Mesenchymal stem cell (in vitro differentiated cells and primary cell): ENCODE measurements around the gene ABCA12.
A peak's percentile ranks its signal among the peaks of the same experiment; 100 is the strongest.

Source experiments
- DNase-seq: peaks from one replicate; pipeline ENCODE4 v3.0.0-alpha.2; 2013
- H2AFZ ChIP-seq: one replicate; pipeline ENCODE4 v1.6.1; 2013; ENCODE audit warnings: low read depth, mild to moderate bottlenecking, control low read depth, inconsistent platforms, low read length, moderate library complexity
- H2AK5ac ChIP-seq: 2 replicates; pipeline ENCODE4 v1.6.1; 2013; ENCODE audit warnings: low read length, moderate library complexity, mild to moderate bottlenecking, inconsistent platforms; ENCODE audit not compliant: severe bottlenecking
- H2BK120ac ChIP-seq: one replicate; pipeline ENCODE4 v1.6.1; 2013; ENCODE audit warnings: low read depth, mild to moderate bottlenecking, inconsistent platforms, low read length, moderate library complexity
- H2BK12ac ChIP-seq, 2 experiments: one replicate each; pipeline ENCODE4 v1.6.1; 2013; ENCODE audit warnings: inconsistent platforms in 2 of 2, low read length in 2 of 2, mild to moderate bottlenecking in 2 of 2, moderate library complexity in 2 of 2, control low read depth in 1 of 2
- H2BK15ac ChIP-seq: one replicate; pipeline ENCODE4 v1.6.1; 2013; ENCODE audit warnings: mild to moderate bottlenecking, low read depth, inconsistent platforms; ENCODE audit not compliant: poor library complexity, severe bottlenecking
- H2BK5ac ChIP-seq: 2 replicates; pipeline ENCODE4 v1.6.1; 2013; ENCODE audit warnings: low read depth, mild to moderate bottlenecking, low read length, control low read depth, inconsistent platforms; ENCODE audit not compliant: poor library complexity, severe bottlenecking
- H3K14ac ChIP-seq, 2 experiments: one replicate each; pipeline ENCODE4 v1.6.1; 2013; ENCODE audit warnings: inconsistent platforms in 2 of 2, low read length in 2 of 2, control low read depth in 1 of 2, mild to moderate bottlenecking in 1 of 2, moderate library complexity in 1 of 2
- H3K18ac ChIP-seq, 2 experiments: one replicate each; pipeline ENCODE4 v1.6.1; 2013; ENCODE audit warnings: inconsistent platforms in 2 of 2, low read length in 2 of 2, control low read depth in 1 of 2, low read depth in 1 of 2, mild to moderate bottlenecking in 1 of 2
- H3K23ac ChIP-seq, 2 experiments: one replicate each; pipeline ENCODE4 v1.6.1; 2013; ENCODE audit warnings: inconsistent platforms in 2 of 2, low read length in 2 of 2, mild to moderate bottlenecking in 2 of 2, moderate library complexity in 2 of 2, control low read depth in 1 of 2
- H3K27ac ChIP-seq: 2 replicates; pipeline ENCODE4 v1.5.1; 2013; ENCODE audit warnings: mild to moderate bottlenecking, moderate library complexity, low read length, control low read depth, inconsistent platforms; ENCODE audit not compliant: poor library complexity, severe bottlenecking
- H3K27me3 ChIP-seq, 2 experiments: 2 replicates each; pipeline versions ENCODE4 v1.6.1 to v1.7.0; 2013; ENCODE audit warnings: low read length in 2 of 2, mild to moderate bottlenecking in 2 of 2, moderate library complexity in 2 of 2, control low read depth in 1 of 2, inconsistent platforms in 1 of 2; ENCODE audit not compliant: control insufficient read depth in 1 of 2, insufficient read depth in 1 of 2
- H3K36me3 ChIP-seq, 2 experiments: 2 replicates each; pipeline versions ENCODE4 v1.6.1 to v1.7.0; 2013; ENCODE audit warnings: low read length in 2 of 2, control low read depth in 1 of 2, inconsistent platforms in 1 of 2, low read depth in 1 of 2, mild to moderate bottlenecking in 1 of 2; ENCODE audit not compliant: insufficient read depth in 2 of 2, control insufficient read depth in 1 of 2
- H3K4ac ChIP-seq, 2 experiments: one replicate each; pipeline ENCODE4 v1.6.1; 2013; ENCODE audit warnings: inconsistent platforms in 2 of 2, low read length in 2 of 2, mild to moderate bottlenecking in 2 of 2, moderate library complexity in 2 of 2, control low read depth in 1 of 2, low read depth in 1 of 2
- H3K4me1 ChIP-seq: 2 replicates; pipeline ENCODE4 v1.6.1; 2013; ENCODE audit warnings: low read depth, low read length, control low read depth; ENCODE audit not compliant: control insufficient read depth, insufficient read depth
- H3K4me2 ChIP-seq: 2 replicates; pipeline ENCODE4 v1.6.1; 2013; ENCODE audit warnings: low read length, mild to moderate bottlenecking, inconsistent platforms; ENCODE audit not compliant: poor library complexity, severe bottlenecking
- H3K4me3 ChIP-seq, 2 experiments: 2 replicates each; pipeline versions ENCODE4 v1.5.1 to v1.7.0; 2013; ENCODE audit warnings: low read length in 2 of 2, mild to moderate bottlenecking in 2 of 2, control low read depth in 1 of 2, low read depth in 1 of 2; ENCODE audit not compliant: insufficient read depth in 1 of 2
- H3K79me1 ChIP-seq: replicated peaks from 2 replicates; pipeline ENCODE4 v1.6.1; 2013; ENCODE audit warnings: mild to moderate bottlenecking, control low read depth, low read length, inconsistent platforms; ENCODE audit not compliant: poor library complexity, severe bottlenecking
- H3K9ac ChIP-seq: 2 replicates; pipeline ENCODE4 v1.7.0; 2013; ENCODE audit warnings: mild to moderate bottlenecking, low read length, moderate library complexity
- H3K9me3 ChIP-seq: 2 replicates; pipeline ENCODE4 v1.7.0; 2013; ENCODE audit warnings: mild to moderate bottlenecking, low read length; ENCODE audit not compliant: control insufficient read depth
- H4K8ac ChIP-seq: one replicate; pipeline ENCODE4 v1.6.1; 2013; ENCODE audit warnings: inconsistent platforms, mild to moderate bottlenecking, low read length, moderate library complexity
- H4K91ac ChIP-seq: one replicate; pipeline ENCODE4 v1.6.1; 2013; ENCODE audit warnings: mild to moderate bottlenecking, low read length, inconsistent platforms
- WGBS: methylation state at CpG from one replicate; pipeline ENCODE4 v1.1.7; 2013; ENCODE audit warnings: mixed read lengths; 5-methylcytosine and 5-hydroxymethylcytosine counted together

ABCA12 gene

GRCh38 chr2:215119847-215120246 lies 18.6 kb downstream of the ABCA12 start:
- Histone ChIP-seq H3K36me3 (no peaks in the 10 kb centered on the region), H4K8ac (no peak overlapping the region), H3K4ac (no peak overlapping the region), H2BK5ac (no peak overlapping the region), H3K79me1 (no peaks in the 10 kb centered on the region), H3K4me3 (no peak overlapping the region), H3K18ac (no peak overlapping the region), H2AK5ac (no peak overlapping the region), H3K23ac (no peak overlapping the region), H3K9me3 (peaks cover 5% of the 10 kb centered on the region), H3K27me3 (no peaks in the 10 kb centered on the region), H2BK12ac (no peak overlapping the region), H3K27ac (no peak overlapping the region), H3K14ac (no peak overlapping the region), H2BK15ac (no peak overlapping the region), H4K91ac (no peak overlapping the region), H2AFZ (no peak overlapping the region), H2BK120ac (no peak overlapping the region), H3K4me2 (no peak overlapping the region), H3K9ac (no peak overlapping the region), H3K4me1 (no peaks in the 10 kb centered on the region)
- WGBS = 100% methylated on average over 1 of the region's 2 CpGs
- DNase-seq = no peak

GRCh38 chr2:215110918-215111317 lies 27.5 kb downstream of the ABCA12 start:
- 100% methylated on average over 2 of the region's 3 CpGs for WGBS
- Histone ChIP-seq H2BK12ac (no peak overlapping the region), H3K79me1 (no peaks in the 10 kb centered on the region), H3K36me3 (no peaks in the 10 kb centered on the region), H3K4me3 (no peak overlapping the region), H3K18ac (no peak overlapping the region), H4K8ac (no peak overlapping the region), H3K9me3 (no peaks in the 10 kb centered on the region), H2AFZ (no peak overlapping the region), H3K4me2 (no peak overlapping the region), H3K27ac (no peak overlapping the region), H4K91ac (no peak overlapping the region), H2BK5ac (no peak overlapping the region), H2AK5ac (no peak overlapping the region), H3K23ac (no peak overlapping the region), H2BK15ac (no peak overlapping the region), H3K27me3 (no peaks in the 10 kb centered on the region), H3K4me1 (no peaks in the 10 kb centered on the region), H3K14ac (no peak overlapping the region), H3K9ac (no peak overlapping the region), H2BK120ac (no peak overlapping the region), H3K4ac (no peak overlapping the region)
- DNase-seq = no peak

GRCh38 chr2:215107216-215108056 lies 31.0 kb downstream of the ABCA12 start:
- Histone ChIP-seq H3K9ac (no peak overlapping the region), H3K23ac (no peak overlapping the region), H2BK12ac (no peak overlapping the region), H3K14ac (no peak overlapping the region), H2BK120ac (no peak overlapping the region), H3K18ac (no peak overlapping the region), H2AFZ (no peak overlapping the region), H3K27me3 (no peaks in the 10 kb centered on the region), H3K4ac (no peak overlapping the region), H3K27ac (no peak overlapping the region), H3K4me2 (no peak overlapping the region), H4K91ac (no peak overlapping the region), H2BK15ac (no peak overlapping the region), H3K36me3 (no peaks in the 10 kb centered on the region), H3K4me1 (no peaks in the 10 kb centered on the region), H4K8ac (no peak overlapping the region), H2AK5ac (no peak overlapping the region), H3K79me1 (no peaks in the 10 kb centered on the region), H3K4me3 (no peak overlapping the region), H2BK5ac (no peak overlapping the region), H3K9me3 (no peaks in the 10 kb centered on the region)
- no peak for DNase-seq
- 89% methylated on average over 3 of the region's 5 CpGs for WGBS

DNA sequence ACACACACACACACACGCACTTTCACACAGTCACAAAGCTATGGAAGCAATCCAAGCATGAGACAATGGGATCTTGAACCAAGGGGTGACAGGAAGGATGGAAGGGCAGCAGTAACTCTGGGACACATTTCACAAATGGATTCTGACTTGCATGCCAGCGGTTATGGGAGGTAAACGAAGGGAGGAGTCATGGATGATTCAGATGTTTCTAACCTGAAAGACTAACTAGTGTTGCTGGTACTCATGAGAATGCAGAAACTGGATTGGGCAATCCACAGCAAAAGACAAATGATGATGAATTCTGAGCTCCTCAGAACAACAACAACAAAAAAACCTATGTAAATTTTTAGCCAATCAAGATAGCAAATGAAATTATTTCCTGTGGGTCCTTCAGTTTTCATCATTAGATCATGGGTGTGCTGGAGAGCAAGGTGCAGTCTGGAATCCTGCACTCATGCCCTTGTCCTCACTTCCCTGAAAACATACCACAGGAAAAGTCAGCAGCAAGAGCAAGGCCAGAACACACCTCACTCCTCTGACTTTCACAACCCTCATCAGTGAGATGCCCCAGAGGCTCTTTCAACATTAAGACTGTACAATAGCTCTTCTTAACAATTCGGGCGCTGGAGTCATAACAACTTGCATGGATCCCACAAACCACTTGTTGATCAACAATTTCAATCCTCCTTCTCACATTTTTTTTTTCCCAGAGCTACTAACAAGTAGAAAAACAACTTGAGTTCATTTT lies 32.6 kb downstream of the ABCA12 start:
- Histone ChIP-seq H3K27ac (no peak overlapping the region), H2AK5ac (no peak overlapping the region), H3K27me3 (no peaks in the 10 kb centered on the region), H3K18ac (no peak overlapping the region), H3K4me2 (no peak overlapping the region), H3K36me3 (no peaks in the 10 kb centered on the region), H4K8ac (no peak overlapping the region), H3K9ac (no peak overlapping the region), H4K91ac (no peak overlapping the region), H2BK5ac (no peak overlapping the region), H2BK15ac (no peak overlapping the region), H3K4me3 (no peak overlapping the region), H3K79me1 (no peaks in the 10 kb centered on the region), H3K4ac (no peak overlapping the region), H2AFZ (no peak overlapping the region), H3K9me3 (no peaks in the 10 kb centered on the region), H2BK120ac (no peak overlapping the region), H3K4me1 (no peaks in the 10 kb centered on the region), H3K23ac (no peak overlapping the region), H3K14ac (no peak overlapping the region), H2BK12ac (no peak overlapping the region)
- DNase-seq = peak; percentile 29
- WGBS = 89% methylated on average over 4 of the region's 5 CpGs
